Activated CD4-positive, alpha-beta T cell treated with anti-CD3 and anti-CD28 coated beads, Interleukin-10, Interleukin-2, amounts not matched to agents 100 ng/mL and 50 ng/mL, durations not matched to agents 16 hours and 8 hours (primary cell): ENCODE measurements around the gene STX4.

Source experiments
- DNase-seq: peaks from one replicate; pipeline ENCODE4 v3.0.0-alpha.2; 2020

The STX4 gene

GRCh38 chr16:31032736-31033708 lies at the start of gene STX4:
STX4 (plus strand) TSS chr16:31033558; CDS start chr16:31033806, 248 bp downstream.
- DNase-seq, result peak; percentile 98

GRCh38 chr16:30983898-30984610 lies 49.3 kb upstream of the STX4 start:
- no peak for DNase-seq

DNA sequence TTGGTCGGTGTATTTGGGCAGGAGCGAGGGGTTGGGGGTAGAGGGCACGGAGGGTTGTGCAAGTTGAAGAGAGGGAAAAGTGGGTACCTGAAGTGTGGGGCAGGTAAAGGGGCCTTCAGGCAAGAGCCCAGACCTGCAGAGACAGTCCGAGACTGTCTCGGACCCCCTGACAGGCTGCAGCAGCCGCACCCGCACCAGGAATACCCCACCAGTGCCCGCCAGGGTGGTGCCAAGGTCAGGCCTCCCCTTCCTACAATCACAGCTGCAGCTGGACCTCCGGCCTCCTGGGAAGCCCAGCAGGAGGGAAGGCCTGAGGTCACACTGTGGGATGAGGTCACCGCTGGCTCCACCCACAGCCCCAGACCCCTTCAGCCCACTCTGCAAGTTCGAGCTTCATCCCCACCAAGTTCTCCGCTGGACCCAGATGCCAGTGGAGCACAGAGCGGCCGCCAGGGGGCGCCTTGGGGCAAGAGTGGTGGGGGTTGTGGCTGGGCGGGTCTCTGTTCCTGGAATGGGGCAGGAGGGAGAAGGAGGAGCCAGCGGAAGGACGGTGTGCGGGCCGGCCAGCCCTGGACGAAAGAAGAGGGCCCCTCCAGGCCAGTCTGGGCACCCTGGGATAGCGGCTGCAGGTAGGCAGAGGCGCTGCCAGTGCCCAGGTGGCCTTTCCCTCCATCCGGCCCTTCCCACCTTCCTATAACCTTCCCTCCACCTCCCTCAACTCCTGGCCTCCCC lies 48.5 kb upstream of the STX4 start, which contains the start of gene HSD3B7:
Gene HSD3B7, plus strand, starts transcription at position 539 of the 732 bp plus-strand sequence. CDS start 452 bp downstream, outside the sequence.
- DNase-seq, result peak; percentile 87

GRCh38 chr16:30985401-30986128 lies 47.8 kb upstream of the STX4 start:
- no peak for DNase-seq

GRCh38 chr16:30986129-30986991 lies 47.0 kb upstream of the STX4 start:
- no peak for DNase-seq

DNA sequence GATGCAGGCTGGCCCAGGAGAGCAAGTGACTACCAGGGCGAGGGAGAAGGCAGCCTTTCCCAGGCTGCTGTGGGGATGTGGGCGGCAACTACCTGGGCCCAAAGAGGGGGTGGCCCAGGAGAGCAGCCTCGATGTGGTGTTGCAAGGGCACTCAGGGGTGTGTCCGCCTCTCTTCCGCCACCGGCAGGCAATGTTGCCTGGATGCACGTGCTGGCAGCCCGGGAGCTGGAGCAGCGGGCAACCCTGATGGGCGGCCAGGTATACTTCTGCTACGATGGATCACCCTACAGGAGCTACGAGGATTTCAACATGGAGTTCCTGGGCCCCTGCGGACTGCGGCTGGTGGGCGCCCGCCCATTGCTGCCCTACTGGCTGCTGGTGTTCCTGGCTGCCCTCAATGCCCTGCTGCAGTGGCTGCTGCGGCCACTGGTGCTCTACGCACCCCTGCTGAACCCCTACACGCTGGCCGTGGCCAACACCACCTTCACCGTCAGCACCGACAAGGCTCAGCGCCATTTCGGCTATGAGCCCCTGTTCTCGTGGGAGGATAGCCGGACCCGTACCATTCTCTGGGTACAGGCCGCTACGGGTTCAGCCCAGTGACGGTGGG lies 45.7 kb upstream of the STX4 start:
- no peak for DNase-seq

DNA sequence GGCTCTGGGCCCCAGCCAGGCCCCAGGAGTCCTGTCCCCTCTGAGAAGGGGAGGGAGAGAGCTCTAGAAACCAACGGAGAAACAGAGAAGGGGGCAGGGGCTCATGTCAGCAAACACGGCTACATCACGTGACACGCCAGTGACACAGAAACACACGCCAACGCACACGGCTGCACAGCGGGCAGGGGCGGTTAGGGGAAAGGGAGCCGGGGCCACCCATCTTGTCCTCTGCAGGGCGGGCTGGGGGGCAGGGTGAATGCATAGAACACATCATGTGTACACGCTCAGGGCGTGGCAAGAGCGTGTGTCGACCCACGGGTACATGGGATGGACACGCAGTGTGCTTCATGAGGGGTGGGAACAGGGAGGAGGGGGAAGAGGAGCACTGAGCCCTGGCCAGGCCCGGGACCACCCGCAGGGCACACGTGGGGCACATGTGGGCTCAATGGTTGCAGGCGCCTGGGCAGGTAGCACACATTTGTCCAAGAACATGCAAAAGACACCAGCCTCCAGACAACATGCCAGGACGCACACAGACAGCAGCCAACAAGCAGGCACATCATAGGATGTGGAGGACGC lies 43.8 kb upstream of the STX4 start:
- DNase-seq, result no peak

DNA sequence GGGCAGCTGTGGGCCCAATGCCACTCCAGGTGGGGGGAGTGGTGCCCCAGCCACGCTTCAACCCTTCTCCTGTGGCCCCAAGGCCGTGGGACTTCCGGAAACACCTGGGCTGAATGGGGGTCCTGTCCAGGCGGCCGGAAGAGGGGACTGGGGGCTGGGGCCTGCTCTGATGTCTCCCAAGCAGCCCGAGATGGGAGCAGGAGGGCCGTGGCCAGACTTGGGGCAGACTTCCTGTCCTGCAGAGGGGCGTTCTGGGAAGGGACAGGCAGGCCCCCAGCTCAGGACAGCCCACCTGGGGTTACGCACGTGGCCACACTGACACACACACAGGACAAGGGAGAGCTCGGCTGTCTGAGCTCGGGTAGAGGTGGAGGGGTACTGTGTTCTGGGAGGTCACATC lies 43.3 kb upstream of the STX4 start:
- DNase-seq, result no peak

- no peak for DNase-seq
Observed at GRCh38 chr16:30991052-30991451, 42.3 kb upstream of the STX4 start.

DNA sequence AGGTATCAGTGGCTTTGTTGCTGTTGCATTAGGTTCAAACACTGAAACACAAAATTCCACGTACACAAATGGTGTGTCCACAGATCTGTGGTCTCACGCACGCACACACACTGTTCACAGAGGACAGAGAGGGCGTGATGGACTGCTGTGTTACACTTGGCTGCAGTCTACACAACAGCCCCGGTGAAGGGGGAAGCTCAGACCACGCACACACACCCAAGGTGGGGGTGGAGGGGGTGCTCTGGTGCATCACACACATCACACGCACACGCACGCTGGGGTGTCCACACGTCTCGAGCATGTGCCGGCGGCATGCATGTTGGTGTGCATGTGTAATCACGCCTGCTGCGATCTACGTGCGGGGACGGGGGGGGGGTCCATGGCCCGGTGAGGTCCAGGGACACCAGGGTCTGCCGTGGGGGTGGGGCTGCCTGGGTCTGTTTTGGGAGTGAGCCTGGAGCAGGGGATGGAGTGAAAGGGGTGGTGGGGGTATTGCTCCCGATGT lies 41.0 kb upstream of the STX4 start:
- DNase-seq, result no peak

DNA sequence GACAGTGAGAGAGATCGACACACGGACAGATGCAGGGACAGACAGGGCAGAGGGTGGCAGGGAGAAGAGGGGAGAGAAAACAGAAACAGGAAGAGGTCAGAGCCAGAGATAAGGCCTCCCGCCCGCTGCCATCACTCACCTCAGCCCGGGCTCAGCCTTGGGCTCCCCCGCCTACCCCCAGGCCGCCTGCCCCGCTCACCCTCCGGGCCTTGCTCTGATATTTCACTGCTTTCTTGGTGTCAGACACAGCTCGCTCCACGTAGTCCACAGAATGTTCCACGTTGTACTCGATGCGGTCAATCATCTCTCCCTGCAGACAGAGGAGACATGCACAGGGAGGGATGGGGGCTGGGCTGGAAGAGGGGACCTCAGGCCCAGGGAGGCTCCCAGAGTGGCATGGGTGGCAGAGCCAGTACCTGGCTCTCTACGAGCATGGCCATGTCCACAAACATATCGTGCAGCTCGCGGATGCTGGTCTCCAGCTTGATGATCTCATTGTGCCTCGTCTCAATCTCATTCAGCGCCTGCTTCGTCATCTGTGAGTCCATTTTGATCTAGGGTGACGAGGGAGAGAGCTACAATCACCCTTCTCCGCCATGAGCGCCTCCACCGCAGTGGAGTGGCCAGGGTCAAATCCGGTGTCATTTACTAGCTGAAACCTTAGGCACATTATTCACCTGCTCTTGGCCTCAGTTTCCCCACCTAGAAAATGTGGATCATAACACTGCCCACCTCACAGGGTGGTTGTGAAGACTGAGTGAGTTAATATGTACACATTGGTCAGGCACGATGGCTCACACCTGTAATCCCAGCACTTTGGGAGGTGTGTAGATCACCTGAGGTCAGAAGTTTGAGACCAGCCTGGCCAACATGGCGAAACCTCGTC lies 40.2 kb upstream of the STX4 start:
- no peak for DNase-seq

DNA sequence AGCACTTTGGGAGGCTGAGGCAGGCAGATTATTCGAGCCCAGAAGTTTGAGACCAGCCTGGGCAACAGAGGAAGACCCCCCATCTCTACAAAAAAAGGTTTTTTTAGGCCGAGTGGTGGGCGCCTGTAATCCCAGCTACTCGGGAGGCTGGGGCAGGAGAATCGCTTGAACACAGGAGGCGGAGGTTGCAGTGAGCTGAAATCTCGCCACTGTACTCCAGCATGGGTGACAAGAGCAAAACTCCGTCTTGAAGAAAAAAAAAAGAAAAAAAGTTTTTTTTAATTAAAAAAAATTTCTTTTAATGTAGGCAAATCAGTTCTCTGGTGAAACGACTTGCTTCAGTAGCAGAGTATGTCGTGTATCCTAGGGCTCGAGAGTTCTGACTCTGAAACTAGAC lies 37.4 kb upstream of the STX4 start:
- no peak for DNase-seq

- DNase-seq, result no peak
Observed at GRCh38 chr16:30996324-30996984, 36.9 kb upstream of the STX4 start.

DNA sequence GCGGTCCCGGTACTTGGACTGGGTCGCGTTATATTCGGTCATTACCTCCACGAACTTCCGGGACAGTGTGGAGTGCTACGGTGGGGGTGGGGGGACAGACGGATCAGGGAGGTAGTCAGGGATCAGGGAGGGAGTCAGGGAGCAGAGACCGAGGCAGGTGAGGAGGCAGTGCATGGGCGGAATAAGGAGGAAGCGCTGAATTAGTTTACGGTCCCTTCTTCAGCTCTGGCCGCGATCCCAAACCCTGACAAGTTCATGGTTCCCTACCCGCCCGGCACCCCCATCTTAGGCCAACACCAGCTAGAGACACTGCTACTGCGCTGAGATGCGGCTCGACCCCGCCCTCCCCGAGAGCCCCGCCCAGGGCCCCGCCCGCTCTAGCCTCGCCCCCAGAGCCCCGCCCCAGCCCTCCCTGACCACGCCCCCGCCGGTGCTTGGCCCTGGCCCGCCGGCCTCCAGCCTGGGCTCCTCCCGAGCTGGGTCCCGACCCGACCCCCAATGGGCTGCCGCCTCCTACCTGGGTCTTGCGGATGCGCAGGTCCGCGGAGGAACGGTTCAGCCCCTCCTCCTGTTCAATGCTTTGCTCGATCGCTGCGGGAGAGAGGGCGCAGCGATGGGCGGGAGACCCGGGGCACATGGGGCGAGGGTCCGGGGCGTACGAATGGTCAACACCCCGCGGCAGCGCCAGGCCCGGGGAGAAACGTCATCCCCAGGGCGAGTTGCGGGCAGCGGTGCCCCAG lies 36.2 kb upstream of the STX4 start:
- peak; percentile 88 for DNase-seq

- DNase-seq, result no peak
Observed at GRCh38 chr16:30997725-30998711, 35.3 kb upstream of the STX4 start.
